ENCODE measurements around the gene SDK1.

The SDK1 gene

DNA sequence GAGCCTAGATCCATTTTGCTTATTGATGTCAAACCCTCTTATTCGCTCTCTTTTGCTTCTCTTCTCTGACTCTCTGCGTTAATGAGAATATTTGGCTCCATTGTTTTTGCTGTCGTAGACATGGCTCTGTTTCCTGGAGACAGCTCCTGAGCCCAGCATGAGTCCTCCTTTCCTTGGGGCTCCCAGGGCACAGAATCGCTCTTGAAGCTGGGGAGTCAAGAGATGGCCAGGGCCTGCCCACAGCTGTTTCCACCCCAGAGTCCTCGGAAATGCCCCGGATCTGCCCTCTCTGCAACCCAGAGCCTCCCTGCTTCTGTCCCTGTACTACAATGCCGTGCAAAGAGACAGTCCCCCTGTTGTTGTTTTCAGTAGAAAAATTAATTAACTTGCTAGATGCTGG is 814.4 kb downstream of the SDK1 start:
- TF ChIP-seq CTCF (IDR thresholded peaks at IDR 0.05; ENCODE audit: insufficient read depth, low read depth, low read length, missing control alignments): no peak
- H3K4me3 ChIP-seq (ENCODE audit: low read depth, low read length): no peak overlapping the region
- DNase-seq (ENCODE audit: low read depth): no peak

DNA sequence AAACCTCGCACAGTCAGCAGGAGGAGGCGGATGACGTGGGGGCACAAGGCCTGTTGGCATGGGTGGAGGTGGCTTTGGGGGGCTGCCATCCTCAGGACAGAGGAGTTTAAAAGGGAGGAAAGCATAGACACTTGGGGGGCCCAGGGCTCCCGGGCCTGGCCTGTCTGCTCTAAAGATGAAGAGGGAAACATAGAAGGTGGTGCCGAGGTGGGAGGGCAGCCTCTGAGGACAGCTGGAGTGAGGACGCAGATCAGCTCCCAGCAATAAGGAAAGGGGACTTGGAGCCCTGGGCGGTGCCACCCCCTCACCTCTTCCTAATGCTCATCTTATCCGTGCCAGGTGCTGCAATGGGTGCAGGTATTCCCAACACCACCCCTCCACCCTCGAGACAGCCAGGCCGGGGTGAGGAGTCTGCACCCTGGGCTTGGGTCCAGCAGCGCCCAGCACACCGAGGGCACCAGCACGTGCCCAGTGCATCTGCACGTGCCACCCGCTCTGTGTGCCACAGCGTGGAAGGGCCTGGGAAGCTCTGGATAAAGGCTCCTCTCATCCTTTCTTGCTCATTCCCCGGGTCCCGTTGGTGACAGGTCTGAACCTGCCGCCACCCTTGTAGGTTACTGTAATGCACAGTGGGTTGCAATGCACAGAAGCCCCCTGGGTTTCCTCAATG is 815.0 kb downstream of the SDK1 start:
- no peak for TF ChIP-seq CTCF (IDR thresholded peaks at IDR 0.05; ENCODE audit: insufficient read depth, low read depth, low read length, missing control alignments)
- no peak overlapping the region for H3K4me3 ChIP-seq (ENCODE audit: low read depth, low read length)
- no peak for DNase-seq (ENCODE audit: low read depth)

- no peak for DNase-seq (ENCODE audit: low read depth)
- no peak overlapping the region for H3K4me3 ChIP-seq (ENCODE audit: low read depth, low read length)
- TF ChIP-seq CTCF (IDR thresholded peaks at IDR 0.05; ENCODE audit: insufficient read depth, low read depth, low read length, missing control alignments): no peak
Observed at GRCh38 chr7:4119848-4120247, 818.8 kb downstream of the SDK1 start.

DNA sequence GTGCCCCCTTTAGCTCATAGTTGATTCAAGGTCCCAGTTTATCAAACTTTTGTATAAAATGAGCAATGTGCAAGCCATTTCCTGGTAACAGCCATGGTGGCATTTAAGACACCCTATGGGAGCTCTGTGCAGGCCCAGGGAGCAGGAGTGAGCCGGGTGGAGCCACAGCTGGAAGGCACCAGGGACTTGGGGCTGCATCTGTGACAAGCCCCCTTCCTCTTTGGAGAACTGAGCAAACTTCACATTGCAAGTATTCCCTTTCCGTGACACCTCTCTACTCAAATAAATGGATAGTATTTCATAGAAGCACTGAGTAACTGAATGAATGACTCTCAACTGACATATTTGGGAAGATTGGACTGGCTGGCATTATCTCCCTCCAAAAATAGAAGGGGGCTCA is 822.3 kb downstream of the SDK1 start:
- no peak for DNase-seq (ENCODE audit: low read depth)
- no peak overlapping the region for H3K4me3 ChIP-seq (ENCODE audit: low read depth, low read length)
- TF ChIP-seq CTCF (IDR thresholded peaks at IDR 0.05; ENCODE audit: insufficient read depth, low read depth, low read length, missing control alignments): no peak

- no peak for DNase-seq (ENCODE audit: low read depth)
- H3K4me3 ChIP-seq (ENCODE audit: low read depth, low read length): no peak overlapping the region
- TF ChIP-seq CTCF (IDR thresholded peaks at IDR 0.05; ENCODE audit: insufficient read depth, low read depth, low read length, missing control alignments): no peak
Observed at GRCh38 chr7:4123823-4124222, 822.8 kb downstream of the SDK1 start.

GRCh38 chr7:4124556-4125477 is 823.8 kb downstream of the SDK1 start:
- DNase-seq (ENCODE audit: low read depth): no peak
- TF ChIP-seq CTCF (IDR thresholded peaks at IDR 0.05; ENCODE audit: insufficient read depth, low read depth, low read length, missing control alignments): no peak
- H3K4me3 ChIP-seq (ENCODE audit: low read depth, low read length): no peak overlapping the region
